Nephron progenitor cell (in vitro differentiated cells): Measurements from ENCODE around the gene CCDC69.
"Not testable (repeated sequence)": the region's sequence is repeated elsewhere in the genome, so short reads cannot be mapped to it uniquely, and the experiment has no call there.

ENCODE experiments used
- DNase-seq: peaks from one replicate; pipeline ENCODE4 v3.0.0; 2021
- H3K27ac Mint-ChIP-seq: 2 replicates; pipeline ENCODE4 v1.8.0; 2021; ENCODE audit warnings: mild to moderate bottlenecking, moderate library complexity, mixed read lengths
- H3K27me3 Mint-ChIP-seq: 2 replicates; pipeline ENCODE4 v1.8.0; 2021; ENCODE audit warnings: mild to moderate bottlenecking, low read depth, mixed read lengths; ENCODE audit not compliant: poor library complexity
- H3K36me3 Mint-ChIP-seq: 2 replicates; pipeline ENCODE4 v1.8.0; 2021; ENCODE audit warnings: low read depth, mixed read lengths
- H3K4me1 Mint-ChIP-seq: 2 replicates; pipeline ENCODE4 v1.8.0; 2021; ENCODE audit warnings: mixed read lengths
- H3K4me3 Mint-ChIP-seq: 2 replicates; pipeline ENCODE4 v1.8.0; 2021; ENCODE audit warnings: mild to moderate bottlenecking, moderate library complexity, mixed read lengths
- H3K9me3 Mint-ChIP-seq: 2 replicates; pipeline ENCODE4 v1.8.0; 2021; ENCODE audit warnings: mild to moderate bottlenecking, moderate library complexity, mixed read lengths
- TF ChIP-seq, protein P1 (sequence below): fragments of 200-600 bp; sonication (generic); IDR thresholded peaks from 2 replicates; pipeline ENCODE4 v1.5.0; 2021; ENCODE audit warnings: antibody characterized with exemption

Gene CCDC69

GRCh38 chr5:151178372-151178771 is 45.5 kb downstream of the CCDC69 start:
- H3K4me3 Mint-ChIP-seq: no peak overlapping the region
- TF ChIP-seq, protein P1, sequence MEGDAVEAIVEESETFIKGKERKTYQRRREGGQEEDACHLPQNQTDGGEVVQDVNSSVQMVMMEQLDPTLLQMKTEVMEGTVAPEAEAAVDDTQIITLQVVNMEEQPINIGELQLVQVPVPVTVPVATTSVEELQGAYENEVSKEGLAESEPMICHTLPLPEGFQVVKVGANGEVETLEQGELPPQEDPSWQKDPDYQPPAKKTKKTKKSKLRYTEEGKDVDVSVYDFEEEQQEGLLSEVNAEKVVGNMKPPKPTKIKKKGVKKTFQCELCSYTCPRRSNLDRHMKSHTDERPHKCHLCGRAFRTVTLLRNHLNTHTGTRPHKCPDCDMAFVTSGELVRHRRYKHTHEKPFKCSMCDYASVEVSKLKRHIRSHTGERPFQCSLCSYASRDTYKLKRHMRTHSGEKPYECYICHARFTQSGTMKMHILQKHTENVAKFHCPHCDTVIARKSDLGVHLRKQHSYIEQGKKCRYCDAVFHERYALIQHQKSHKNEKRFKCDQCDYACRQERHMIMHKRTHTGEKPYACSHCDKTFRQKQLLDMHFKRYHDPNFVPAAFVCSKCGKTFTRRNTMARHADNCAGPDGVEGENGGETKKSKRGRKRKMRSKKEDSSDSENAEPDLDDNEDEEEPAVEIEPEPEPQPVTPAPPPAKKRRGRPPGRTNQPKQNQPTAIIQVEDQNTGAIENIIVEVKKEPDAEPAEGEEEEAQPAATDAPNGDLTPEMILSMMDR: no peak
- H3K27ac Mint-ChIP-seq: no peak overlapping the region
- peaks cover 12% of the 10 kb centered on the region for H3K27me3 Mint-ChIP-seq
- DNase-seq: no peak
- no peaks in the 10 kb centered on the region for H3K9me3 Mint-ChIP-seq
- H3K4me1 Mint-ChIP-seq: peaks cover 11% of the 10 kb centered on the region
- no peaks in the 10 kb centered on the region for H3K36me3 Mint-ChIP-seq

GRCh38 chr5:151176268-151176667 is 47.6 kb downstream of the CCDC69 start:
- not testable (repeated sequence) for H3K4me1 Mint-ChIP-seq, DNase-seq, H3K9me3 Mint-ChIP-seq, H3K4me3 Mint-ChIP-seq, H3K36me3 Mint-ChIP-seq, H3K27ac Mint-ChIP-seq
- peaks cover 12% of the 10 kb centered on the region for H3K27me3 Mint-ChIP-seq

DNA sequence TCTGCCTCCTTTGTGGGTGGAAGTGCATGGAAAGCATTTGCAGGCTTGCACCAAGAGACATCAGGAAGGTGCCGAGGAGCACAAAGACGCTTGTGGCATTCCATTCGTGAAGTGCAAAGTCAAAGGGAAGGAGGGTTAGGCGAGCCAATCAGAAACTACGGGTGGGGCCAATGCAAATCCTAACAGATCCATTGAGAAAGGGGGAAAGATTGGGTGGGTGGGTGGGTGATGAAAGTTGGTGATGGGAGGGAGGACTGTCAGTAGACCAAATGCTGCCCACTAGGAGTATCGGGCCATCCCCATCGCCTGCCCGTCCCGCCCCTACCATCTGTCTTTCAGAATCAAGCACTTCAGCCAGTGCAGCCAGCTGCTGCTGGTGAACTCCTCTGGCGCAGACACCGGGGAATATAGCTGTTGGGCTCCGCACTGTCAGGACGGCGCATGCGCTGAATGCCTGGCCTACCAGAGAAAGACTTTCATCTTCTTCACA is 49.2 kb downstream of the CCDC69 start:
- TF ChIP-seq, protein P1: no peak
- Mint-ChIP-seq H3K9me3 (no peaks in the 10 kb centered on the region), H3K27me3 (peaks cover 12% of the 10 kb centered on the region), H3K27ac (no peak overlapping the region), H3K36me3 (no peaks in the 10 kb centered on the region), H3K4me3 (no peak overlapping the region), H3K4me1 (peaks cover 13% of the 10 kb centered on the region)
- no peak for DNase-seq

DNA sequence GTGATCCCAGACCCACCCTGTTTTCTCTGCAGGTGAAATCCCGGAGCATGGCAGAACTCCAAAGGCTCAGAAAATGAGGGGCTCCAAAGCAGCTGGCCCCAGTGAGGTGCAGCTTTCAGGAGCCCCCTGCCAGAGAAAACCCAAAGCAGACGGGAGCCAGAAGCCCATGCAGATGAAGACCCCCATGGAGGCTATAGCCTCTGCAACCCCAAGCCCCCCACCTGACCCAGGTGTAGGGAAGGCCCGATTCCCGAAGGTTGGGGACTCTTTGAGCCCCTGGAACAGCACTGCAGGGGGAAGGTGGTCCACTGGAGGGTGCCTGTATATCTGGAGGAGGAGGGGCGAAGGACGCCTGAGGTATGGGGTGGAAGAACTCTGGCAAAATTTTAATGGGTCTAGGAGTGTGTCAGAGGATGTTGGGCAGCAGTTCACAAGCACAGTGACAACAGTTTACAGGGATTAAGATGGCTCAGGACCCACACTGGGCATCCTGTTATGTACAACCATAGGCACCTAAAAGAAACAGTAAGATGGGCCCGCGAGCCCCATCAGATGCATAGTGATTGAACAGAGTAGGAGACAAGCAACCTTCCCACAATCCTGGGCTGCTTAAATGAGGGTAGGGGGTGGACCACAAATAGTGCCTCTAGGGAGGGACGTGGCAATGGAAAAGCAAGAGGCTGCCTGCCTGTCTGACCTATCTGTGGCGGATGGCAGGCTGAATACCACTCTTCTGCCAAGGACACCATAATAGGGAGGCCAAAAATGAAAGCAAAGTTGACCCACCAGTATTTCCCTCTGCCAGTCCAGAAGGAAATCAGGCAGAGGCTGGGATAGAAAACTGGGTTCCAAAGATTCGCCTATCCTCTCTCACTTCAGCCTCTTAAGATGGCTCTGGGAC is 49.9 kb downstream of the CCDC69 start:
- no peaks in the 10 kb centered on the region for H3K36me3 Mint-ChIP-seq
- no peak for DNase-seq
- H3K27ac Mint-ChIP-seq: no peak overlapping the region
- H3K27me3 Mint-ChIP-seq: peaks cover 10% of the 10 kb centered on the region
- H3K9me3 Mint-ChIP-seq: no peaks in the 10 kb centered on the region
- TF ChIP-seq, protein P1: no peak
- no peak overlapping the region for H3K4me3 Mint-ChIP-seq
- H3K4me1 Mint-ChIP-seq: peaks cover 20% of the 10 kb centered on the region

DNA sequence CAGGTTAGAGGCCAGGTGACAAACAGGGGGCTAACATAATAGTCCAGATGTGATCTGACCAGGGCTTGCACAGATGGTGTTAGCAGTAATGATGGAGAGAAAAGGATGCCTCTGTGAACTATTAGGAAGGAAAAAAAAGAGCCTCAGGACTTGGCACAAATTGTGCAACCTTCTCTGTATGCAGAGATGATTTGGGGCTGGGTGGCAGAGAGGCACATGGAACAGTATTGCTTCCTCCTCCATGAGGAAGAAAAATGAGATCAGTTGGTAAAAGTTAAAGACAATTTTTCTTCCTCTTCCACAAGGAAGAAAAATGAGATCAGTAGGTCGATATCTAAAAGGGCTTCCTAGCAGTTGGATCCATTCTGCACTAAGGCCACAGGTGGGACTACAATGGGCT is 52.4 kb downstream of the CCDC69 start:
- TF ChIP-seq, protein P1: no peak
- Mint-ChIP-seq H3K9me3 (peaks cover 4% of the 10 kb centered on the region), H3K27ac (no peak overlapping the region), H3K4me3 (no peak overlapping the region), H3K4me1 (peaks cover 23% of the 10 kb centered on the region), H3K27me3 (peaks cover 5% of the 10 kb centered on the region), H3K36me3 (no peaks in the 10 kb centered on the region)
- DNase-seq: no peak

DNA sequence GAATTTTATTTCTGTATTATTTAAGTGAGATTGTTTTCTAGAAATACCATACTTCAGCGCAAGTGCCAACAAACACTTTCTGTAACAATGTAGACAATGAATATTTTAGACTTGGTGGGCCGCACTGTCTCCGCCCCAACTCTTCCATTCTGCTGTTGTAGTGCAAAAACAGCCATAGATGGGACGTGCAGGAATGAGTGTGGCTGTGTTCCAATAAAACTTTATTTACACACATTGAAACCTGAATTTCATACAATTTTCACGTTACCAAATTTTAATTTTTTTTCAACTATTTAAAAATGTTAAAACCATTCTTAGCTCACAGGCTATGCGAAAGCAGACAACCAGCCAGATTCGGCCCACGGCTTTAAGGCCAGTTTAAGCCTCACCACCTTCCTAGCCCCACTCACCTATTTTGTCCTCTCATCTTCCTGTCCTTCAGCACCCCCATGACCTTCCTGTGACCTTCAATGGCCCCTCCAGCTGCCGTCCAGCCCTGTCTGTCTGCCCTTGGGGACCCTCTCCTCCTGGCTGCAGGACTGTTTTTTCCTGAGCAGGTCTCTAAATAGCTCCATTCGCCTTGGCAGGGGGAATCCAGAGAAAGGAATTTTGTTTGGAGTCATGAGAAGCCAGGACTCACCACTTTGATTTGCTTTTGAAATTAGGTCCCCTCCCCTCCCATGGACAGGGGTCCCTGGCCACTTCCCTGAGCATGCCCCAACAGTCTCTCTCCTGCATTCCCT is 55.1 kb downstream of the CCDC69 start:
- Mint-ChIP-seq H3K4me3 (no peak overlapping the region), H3K27ac (peak overlapping the region; percentile 96)

More for the DNA sequence above, 55.1 kb downstream of the CCDC69 start:
- H3K36me3 Mint-ChIP-seq: no peaks in the 10 kb centered on the region
- H3K4me1 Mint-ChIP-seq: peaks cover 31% of the 10 kb centered on the region
- H3K27me3 Mint-ChIP-seq: peaks cover 3% of the 10 kb centered on the region
- TF ChIP-seq, protein P1: no peak
- peaks cover 6% of the 10 kb centered on the region for H3K9me3 Mint-ChIP-seq
- DNase-seq: no peak
